ENCODE measurements around the gene WAS. TPM values are rescaled to one million over a fixed set of nuclear protein-coding genes. Genes with fewer than 3 reads are reported as not detected.

Gene WAS
- total and polyA plus RNA-seq, 11 donors: 1.1 to 26.8 (median 2.9) TPM

GRCh38 chrX:48700246-48700645 lies 16.6 kb downstream of the WAS start:
- WGBS, 4 donors: 91 to 97% (median 95%) methylated on average over 17 to 23 of the region's 23 CpGs
- Histone ChIP-seq H3K27me3 (no peaks in the 10 kb centered on the region), H3K4me3 (no peak overlapping the region), H3K27ac (no peak overlapping the region), H3K4me1 (peaks cover 0 to 18% (median 2%) of the 10 kb centered on the region in 12 donors), H3K36me3 (peaks cover 0 to 22% (median 4%) of the 10 kb centered on the region in 9 donors), H3K9me3 (no peaks in the 10 kb centered on the region)
- intact Hi-C loops (cut with DNase I): loop anchor here in 1 of 10 donors (10.0 kb wide), 1 partner anchor 195 kb away; the partner anchor contains the start of genes PQBP1 and TIMM17B
- ATAC-seq (no peak), DNase-seq (no peak)
- no peak for TF ChIP-seq CTCF (IDR thresholded peaks at IDR 0.05)
- no peak for TF ChIP-seq POLR2A (IDR thresholded peaks at IDR 0.05)

- Histone ChIP-seq H3K27me3 (no peaks in the 10 kb centered on the region), H3K36me3 (peaks cover 0 to 22% (median 4%) of the 10 kb centered on the region in 9 donors), H3K27ac (no peak overlapping the region), H3K4me1 (peaks cover 0 to 20% (median 0%) of the 10 kb centered on the region in 12 donors), H3K4me3 (no peak overlapping the region), H3K9me3 (no peaks in the 10 kb centered on the region)
- intact Hi-C loops (cut with DNase I): loop anchor here in 1 of 10 donors (10.0 kb wide), 1 partner anchor 194 kb away; the partner anchor contains the start of genes PQBP1 and TIMM17B
- DNase-seq (no peak), ATAC-seq (no peak)
- TF ChIP-seq POLR2A (IDR thresholded peaks at IDR 0.05): no peak
- 66 to 91% (median 80%) methylated on average over 3 of the region's 3 CpGs for WGBS, 4 donors
Measured at GRCh38 chrX:48700951-48701653, 17.5 kb downstream of the WAS start.

- intact Hi-C loops (cut with DNase I): loop anchor here in 1 of 10 donors (10.0 kb wide), 1 partner anchor 193 kb away; the partner anchor contains the start of genes PQBP1 and TIMM17B
- H3K27ac ChIP-seq: no peak overlapping the region
- H3K27me3 ChIP-seq: no peaks in the 10 kb centered on the region
- WGBS, 4 donors: 43 to 60% (median 55%) methylated on average over 2 of the region's 2 CpGs
- no peak overlapping the region for H3K4me3 ChIP-seq
- H3K9me3 ChIP-seq: no peaks in the 10 kb centered on the region
- ATAC-seq: no peak
- peaks cover 0 to 18% (median 0%) of the 10 kb centered on the region in 12 donors for H3K4me1 ChIP-seq
- no peak for DNase-seq
- H3K36me3 ChIP-seq: peaks cover 0 to 22% (median 4%) of the 10 kb centered on the region in 9 donors
- no peak for TF ChIP-seq POLR2A (IDR thresholded peaks at IDR 0.05)
- TF ChIP-seq CTCF (IDR thresholded peaks at IDR 0.05): no peak
Measured at GRCh38 chrX:48702032-48702431, 18.4 kb downstream of the WAS start.

GRCh38 chrX:48702716-48703115 lies 19.1 kb downstream of the WAS start:
- Histone ChIP-seq H3K4me3 (no peak overlapping the region), H3K4me1 (peaks cover 0 to 13% (median 0%) of the 10 kb centered on the region in 12 donors), H3K36me3 (peaks cover 0 to 22% (median 4%) of the 10 kb centered on the region in 9 donors), H3K27me3 (no peaks in the 10 kb centered on the region), H3K9me3 (no peaks in the 10 kb centered on the region), H3K27ac (no peak overlapping the region)
- TF ChIP-seq POLR2A (IDR thresholded peaks at IDR 0.05) (no peak), CTCF (IDR thresholded peaks at IDR 0.05) (no peak)
- intact Hi-C loops (cut with DNase I): loop anchor here in 1 of 10 donors (10.0 kb wide), 1 partner anchor 192 kb away; the partner anchor contains the start of genes PQBP1 and TIMM17B
- DNase-seq: no peak
- 57 to 82% (median 72%) methylated on average over 4 of the region's 4 CpGs for WGBS, 4 donors
- no peak for ATAC-seq

Data from heart left ventricle (tissue), 16 donors.